IMR-90 (cell line): ENCODE measurements around the gene ZFYVE21. TPM values are rescaled to one million over a fixed set of nuclear protein-coding genes. Genes with fewer than 3 reads are reported as not detected.

Experiments used
- ATAC-seq: fragments of 200-7000 bp; cut with Tn5 transposase; 2 replicates; pipeline ENCODE4 v1.9.1; 2020; ENCODE audit warnings: low read depth, mild to moderate bottlenecking, moderate library complexity
- BruUV-seq: library from RNA; stranded (reverse); fragments of 400-500 nt; replicated peaks from 2 replicates; lab custom pipeline; 2021; lab: Mats Ljungman, UMichigan
- CTCF ChIA-PET: fragments of 300-600 bp; formaldehyde crosslinking; extraction: SDS; loops from one replicate; lab custom pipeline; 2021; ENCODE audit warnings: antibody characterized with exemption; lab: Yijun Ruan, JAX
- POLR2A ChIA-PET: fragments of 300-600 bp; sonication (Branson Sonifier 250); formaldehyde crosslinking; loops from one replicate; lab custom pipeline; 2022; ENCODE audit warnings: antibody characterized with exemption; ENCODE audit not compliant: unreplicated experiment; lab: Charles Lee
- DNase-seq: peaks from one replicate; pipeline ENCODE4 v3.0.0; 2013
- H2AFZ ChIP-seq: replicated peaks from 2 replicates; pipeline ENCODE3; 2013; ENCODE audit warnings: low read length, mild to moderate bottlenecking; ENCODE audit not compliant: poor library complexity
- H2AK5ac ChIP-seq: 2 replicates; pipeline ENCODE4 v1.6.1; 2013; ENCODE audit warnings: low read depth, low read length, inconsistent platforms
- H2AK9ac ChIP-seq: replicated peaks from 2 replicates; pipeline ENCODE3; 2013; ENCODE audit warnings: mild to moderate bottlenecking, low read depth, low read length, moderate library complexity; ENCODE audit not compliant: poor library complexity
- H2BK120ac ChIP-seq: 2 replicates; pipeline ENCODE4 v1.6.1; 2013; ENCODE audit warnings: low read depth, low read length, inconsistent platforms
- H2BK15ac ChIP-seq: 3 replicates; pipeline ENCODE4 v1.6.1; 2013; ENCODE audit warnings: low read depth, low read length, inconsistent platforms
- H2BK20ac ChIP-seq: 2 replicates; pipeline ENCODE4 v1.6.1; 2013; ENCODE audit warnings: low read depth, mild to moderate bottlenecking, inconsistent platforms, low read length, moderate library complexity
- H2BK5ac ChIP-seq: 2 replicates; pipeline ENCODE4 v1.6.1; 2013; ENCODE audit warnings: mild to moderate bottlenecking, low read depth, low read length, inconsistent platforms; ENCODE audit not compliant: poor library complexity, severe bottlenecking
- H3K14ac ChIP-seq: replicated peaks from 2 replicates; pipeline ENCODE4 v1.6.1; 2013; ENCODE audit warnings: low read depth, low read length, inconsistent platforms
- H3K18ac ChIP-seq: 2 replicates; pipeline ENCODE4 v1.6.1; 2013; ENCODE audit warnings: low read depth, low read length, control low read depth
- H3K23ac ChIP-seq: 2 replicates; pipeline ENCODE4 v1.6.1; 2013; ENCODE audit warnings: low read depth, low read length, inconsistent platforms
- H3K27ac ChIP-seq: 2 replicates; pipeline ENCODE4 v1.5.1; 2013; ENCODE audit warnings: mild to moderate bottlenecking, control low read depth, low read length; ENCODE audit not compliant: insufficient read depth
- H3K27me3 ChIP-seq: 2 replicates; pipeline ENCODE4 v1.6.1; 2013; ENCODE audit warnings: low read length; ENCODE audit not compliant: control insufficient read depth, insufficient read depth
- H3K36me3 ChIP-seq: 2 replicates; pipeline ENCODE4 v1.6.1; 2013; ENCODE audit warnings: low read length, mixed read lengths; ENCODE audit not compliant: control insufficient read depth, insufficient read depth
- H3K4ac ChIP-seq: 2 replicates; pipeline ENCODE4 v1.6.1; 2013; ENCODE audit warnings: low read depth, low read length, inconsistent platforms
- H3K4me1 ChIP-seq: 2 replicates; pipeline ENCODE4 v1.6.1; 2013; ENCODE audit warnings: low read length, mixed read lengths; ENCODE audit not compliant: control insufficient read depth, insufficient read depth
- H3K4me2 ChIP-seq: 2 replicates; pipeline ENCODE4 v1.6.1; 2013; ENCODE audit warnings: low read depth, mild to moderate bottlenecking, control low read depth, low read length, moderate library complexity
- H3K4me3 ChIP-seq: 2 replicates; pipeline ENCODE4 v1.5.1; 2013; ENCODE audit warnings: low read depth, mild to moderate bottlenecking, control low read depth, low read length, moderate library complexity; ENCODE audit not compliant: insufficient read depth
- H3K56ac ChIP-seq: 2 replicates; pipeline ENCODE4 v1.6.1; 2013; ENCODE audit warnings: low read length, inconsistent platforms; ENCODE audit not compliant: insufficient read depth; ENCODE audit errors: extremely low read depth
- H3K79me1 ChIP-seq, 2 experiments: 2 replicates each; pipeline ENCODE4 v1.6.1; 2013; ENCODE audit warnings: low read length in 2 of 2, inconsistent platforms in 1 of 2, low read depth in 1 of 2
- H3K9ac ChIP-seq: 2 replicates; pipeline ENCODE4 v1.6.1; 2013; ENCODE audit warnings: low read depth, low read length, control low read depth
- H3K9me1 ChIP-seq: 2 replicates; pipeline ENCODE4 v1.6.1; 2013; ENCODE audit warnings: low read length, inconsistent platforms; ENCODE audit not compliant: insufficient read depth
- H3K9me3 ChIP-seq: 2 replicates; pipeline ENCODE4 v1.6.1; 2013; ENCODE audit warnings: low read length; ENCODE audit not compliant: control insufficient read depth, insufficient read depth
- H4K20me1 ChIP-seq: 2 replicates; pipeline ENCODE4 v1.6.1; 2013; ENCODE audit warnings: low read length, inconsistent platforms; ENCODE audit not compliant: insufficient read depth
- H4K5ac ChIP-seq: 2 replicates; pipeline ENCODE4 v1.6.1; 2013; ENCODE audit warnings: mild to moderate bottlenecking, low read depth, low read length, control low read depth
- H4K8ac ChIP-seq, 2 experiments: 2 replicates each; pipeline ENCODE4 v1.6.1; 2013; ENCODE audit warnings: low read depth in 2 of 2, low read length in 2 of 2, control low read depth in 1 of 2, inconsistent platforms in 1 of 2
- H4K91ac ChIP-seq: 2 replicates; pipeline ENCODE4 v1.6.1; 2013; ENCODE audit warnings: low read depth, low read length, inconsistent platforms; ENCODE audit not compliant: insufficient read depth
- BHLHE40 ChIP-seq: fragments of 150-350 bp; IDR thresholded peaks from 2 replicates; pipeline ENCODE4 v1.6.1; 2016; ENCODE audit warnings: mild to moderate bottlenecking, low read depth, low read length
- CHD1 ChIP-seq: IDR thresholded peaks from 2 replicates; pipeline ENCODE4 v1.6.1; 2012; ENCODE audit warnings: low read depth, low read length, improper control_type of control experiment
- MAFK ChIP-seq: IDR thresholded peaks from 2 replicates; pipeline ENCODE4 v1.6.1; 2012; ENCODE audit warnings: low read depth, low read length, improper control_type of control experiment
- MAZ ChIP-seq: IDR thresholded peaks from 2 replicates; pipeline ENCODE4 v1.6.1; 2012; ENCODE audit warnings: low read depth, mild to moderate bottlenecking, low read length, improper control_type of control experiment, moderate library complexity, borderline replicate concordance
- MXI1 ChIP-seq: IDR thresholded peaks from 2 replicates; pipeline ENCODE4 v1.6.1; 2012; ENCODE audit warnings: low read depth, mild to moderate bottlenecking, low read length, moderate library complexity, borderline replicate concordance
- NFE2L2 ChIP-seq: fragments of 150-350 bp; IDR thresholded peaks from 2 replicates; pipeline ENCODE4 v1.6.1; 2016; ENCODE audit warnings: low read depth, mild to moderate bottlenecking, low read length
- POLR2A ChIP-seq: IDR thresholded peaks from 2 replicates; pipeline ENCODE4 v1.6.1; 2012; ENCODE audit warnings: mild to moderate bottlenecking, low read depth, low read length
- SMC3 ChIP-seq: fragments of 150-350 bp; IDR thresholded peaks from 2 replicates; pipeline ENCODE4 v1.6.1; 2016; ENCODE audit warnings: low read depth, mild to moderate bottlenecking, antibody characterized with exemption, low read length, moderate library complexity
- WGBS, 2 experiments: methylation state at CpG; one replicate each; pipeline versions ENCODE4 v1.1.5 to v1.1.7; 2013; ENCODE audit warnings: missing lambda C conversion rate in 2 of 2; ENCODE audit not compliant: insufficient read length in 1 of 2; ENCODE audit errors: extremely low coverage in 2 of 2; 5-methylcytosine and 5-hydroxymethylcytosine counted together
- dilution Hi-C: fragments of 300-500 bp; cut with HindIII; formaldehyde crosslinking; loops from one replicate; pipeline ENCODE4 v1.14.3; 2018; ENCODE audit warnings: low sequenced_read_pairs; ENCODE audit not compliant: unreplicated experiment
- in situ Hi-C: fragments of 300-500 bp; cut with MboI; formaldehyde crosslinking; loops from 3 replicates; pipeline ENCODE4 v1.14.3; 2019; ENCODE audit warnings: low sequenced_read_pairs, inconsistent platforms, mixed read lengths
- intact Hi-C: fragments of 100-400 bp; cut with micrococcal nuclease; formaldehyde crosslinking; loops from 2 replicates; pipeline ENCODE4 v1.10.0; 2022
- polyA plus RNA-seq, 3 experiments: library from polyadenylated mRNA; depleted of rRNA; stranded (reverse); fragments of >200 nt; gene quantifications; 2 replicates each; pipeline ENCODE4 v1.2.3, GENCODE V29; 2012; ENCODE audit warnings: low replicate concordance in 1 of 3
- total RNA-seq: library from RNA; depleted of rRNA; stranded (reverse); fragments of >200 nt; gene quantifications from 2 replicates; pipeline ENCODE4 v1.2.3, GENCODE V29; 2012
- TF ChIP-seq, protein P1 (sequence below): fragments of 150-350 bp; IDR thresholded peaks from 2 replicates; pipeline ENCODE4 v1.6.1; 2017; ENCODE audit warnings: mild to moderate bottlenecking, antibody characterized with exemption, low read length, low read depth
- TF ChIP-seq, protein P2 (sequence below): fragments of 150-350 bp; IDR thresholded peaks from 2 replicates; pipeline ENCODE4 v1.6.1; 2016; ENCODE audit warnings: low read depth, mild to moderate bottlenecking, low read length, moderate library complexity, borderline replicate concordance

ZFYVE21 gene
- total and polyA plus RNA-seq, 2 of the 4 experiments (the other 2 are of a cell fraction), result 41.2 to 89.2 TPM

DNA sequence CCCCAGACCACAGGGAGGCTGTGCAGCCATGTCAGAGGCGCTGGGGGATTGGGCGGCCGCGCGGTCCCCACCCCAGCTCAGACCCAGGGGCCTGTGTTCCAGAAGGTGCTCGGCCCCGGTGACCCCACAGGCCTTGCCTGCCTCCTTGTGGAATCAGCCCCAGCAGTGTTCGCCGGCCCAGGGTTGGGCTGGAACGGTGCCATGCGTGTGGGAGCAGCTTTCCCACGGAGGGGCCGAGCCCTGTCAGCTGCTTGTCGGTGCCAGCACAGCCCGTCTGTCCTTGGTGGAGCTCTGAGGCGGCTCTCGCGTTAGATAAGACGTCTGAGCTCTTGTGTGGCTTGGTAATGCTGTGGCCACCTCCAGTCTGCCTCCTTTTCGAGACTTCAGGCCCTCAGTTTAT, 8.5 kb downstream of the ZFYVE21 start:
- 66% methylated on average over 14 of the region's 20 CpGs; no CpG with 5 or more reads in 1 of the 2 experiments for WGBS, 2 experiments
- no TSS peak for BruUV-seq
- dilution Hi-C loops, result no loop called here

More for the DNA sequence above, 8.5 kb downstream of the ZFYVE21 start:
- Histone ChIP-seq H2BK5ac (no peak overlapping the region), H3K36me3 (peaks cover 16% of the 10 kb centered on the region), H3K9me3 (no peaks in the 10 kb centered on the region), H2AK9ac (no peak overlapping the region), H4K5ac (no peak overlapping the region), H4K20me1 (peaks cover 68% of the 10 kb centered on the region), H4K91ac (no peak overlapping the region), H3K4me1 (no peaks in the 10 kb centered on the region), H3K4me3 (no peak overlapping the region), H3K27ac (no peak overlapping the region), H3K14ac (no peak overlapping the region), H3K4ac (no peak overlapping the region), H2AK5ac (no peak overlapping the region), H3K4me2 (no peak overlapping the region), H2BK120ac (no peak overlapping the region), H3K23ac (no peak overlapping the region), H2AFZ (no peak overlapping the region), H4K8ac (no peak overlapping the region), H3K9me1 (peaks cover 10% of the 10 kb centered on the region), H3K18ac (no peak overlapping the region), H3K56ac (no peak overlapping the region), H2BK15ac (no peak overlapping the region), H2BK20ac (no peak overlapping the region), H3K27me3 (no peaks in the 10 kb centered on the region), H3K79me1 (peaks cover 18 to 57% of the 10 kb centered on the region in 2 experiments), H3K9ac (no peak overlapping the region)
- intact Hi-C loops, result no loop called here
- ATAC-seq, result 0 out of 2 replicates have a peak, but pooled peaks have one; percentile 21
- TF ChIP-seq POLR2A, result no peak
- TF ChIP-seq, protein P1, sequence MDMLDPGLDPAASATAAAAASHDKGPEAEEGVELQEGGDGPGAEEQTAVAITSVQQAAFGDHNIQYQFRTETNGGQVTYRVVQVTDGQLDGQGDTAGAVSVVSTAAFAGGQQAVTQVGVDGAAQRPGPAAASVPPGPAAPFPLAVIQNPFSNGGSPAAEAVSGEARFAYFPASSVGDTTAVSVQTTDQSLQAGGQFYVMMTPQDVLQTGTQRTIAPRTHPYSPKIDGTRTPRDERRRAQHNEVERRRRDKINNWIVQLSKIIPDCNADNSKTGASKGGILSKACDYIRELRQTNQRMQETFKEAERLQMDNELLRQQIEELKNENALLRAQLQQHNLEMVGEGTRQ, result no peak
- no peak for TF ChIP-seq CHD1
- no peak for TF ChIP-seq MAFK
- no peak for TF ChIP-seq NFE2L2
- no peak for TF ChIP-seq SMC3
- TF ChIP-seq, protein P2, sequence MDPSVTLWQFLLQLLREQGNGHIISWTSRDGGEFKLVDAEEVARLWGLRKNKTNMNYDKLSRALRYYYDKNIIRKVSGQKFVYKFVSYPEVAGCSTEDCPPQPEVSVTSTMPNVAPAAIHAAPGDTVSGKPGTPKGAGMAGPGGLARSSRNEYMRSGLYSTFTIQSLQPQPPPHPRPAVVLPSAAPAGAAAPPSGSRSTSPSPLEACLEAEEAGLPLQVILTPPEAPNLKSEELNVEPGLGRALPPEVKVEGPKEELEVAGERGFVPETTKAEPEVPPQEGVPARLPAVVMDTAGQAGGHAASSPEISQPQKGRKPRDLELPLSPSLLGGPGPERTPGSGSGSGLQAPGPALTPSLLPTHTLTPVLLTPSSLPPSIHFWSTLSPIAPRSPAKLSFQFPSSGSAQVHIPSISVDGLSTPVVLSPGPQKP, result no peak
- no peak for TF ChIP-seq BHLHE40
- no peak for TF ChIP-seq MXI1
- TF ChIP-seq MAZ, result no peak
- ChIA-PET POLR2A (no interaction called here), CTCF (no interaction called here)
- DNase-seq, result peak; percentile 36
- in situ Hi-C loops, result no loop called here
